Panc1 (cell line): ENCODE data around the gene COQ10A. TPM values are rescaled to one million over a fixed set of nuclear protein-coding genes. Genes with fewer than 3 reads are reported as not detected.

Experiments
- ATAC-seq: fragments of 200-7000 bp; cut with Tn5 transposase; 2 replicates; pipeline ENCODE4 v1.9.1; 2020; ENCODE audit warnings: mild to moderate bottlenecking, moderate library complexity
- BruUV-seq: library from RNA; stranded (reverse); fragments of 400-500 nt; replicated peaks from 2 replicates; lab custom pipeline; 2021; lab: Mats Ljungman, UMichigan
- CTCF ChIA-PET: fragments of 300-600 bp; sonication (Branson Sonifier 250); formaldehyde crosslinking; loops from one replicate; lab custom pipeline; 2022; ENCODE audit warnings: antibody characterized with exemption; lab: Charles Lee
- POLR2A ChIA-PET: fragments of 300-600 bp; sonication (Branson Sonifier 250); formaldehyde crosslinking; loops from one replicate; lab custom pipeline; 2022; ENCODE audit warnings: antibody characterized with exemption; lab: Charles Lee
- DNase-seq: peaks from one replicate; pipeline ENCODE4 v3.0.0-alpha.2; 2010; ENCODE audit warnings: low read depth, low spot score
- H3K27ac ChIP-seq: 2 replicates; pipeline ENCODE4 v1.5.1; 2011; ENCODE audit warnings: mild to moderate bottlenecking, low read length, inconsistent platforms
- H3K27me3 ChIP-seq: fragments of 200-500 bp; sonication (Bioruptor generic); 2 replicates; pipeline ENCODE4 v1.6.0; 2014; ENCODE audit warnings: low read length, inconsistent platforms; ENCODE audit not compliant: control insufficient read depth, insufficient read depth
- H3K36me3 ChIP-seq: fragments of 200-500 bp; sonication (Bioruptor generic); 2 replicates; pipeline ENCODE4 v1.5.1; 2014; ENCODE audit warnings: inconsistent platforms, mild to moderate bottlenecking, low read length, moderate library complexity; ENCODE audit not compliant: control insufficient read depth, insufficient read depth
- H3K4me1 ChIP-seq: 2 replicates; pipeline ENCODE4 v1.5.1; 2011; ENCODE audit warnings: inconsistent platforms, mild to moderate bottlenecking, low read length, moderate library complexity; ENCODE audit not compliant: control insufficient read depth, insufficient read depth
- H3K4me3 ChIP-seq, 2 experiments: 2 replicates each; pipeline ENCODE4 v1.5.1; 2011 to 2012; ENCODE audit warnings: low read depth in 2 of 2, low read length in 2 of 2, mild to moderate bottlenecking in 2 of 2, inconsistent platforms in 1 of 2, moderate library complexity in 1 of 2
- H3K9me3 ChIP-seq: fragments of 200-500 bp; sonication (Bioruptor generic); 2 replicates; pipeline ENCODE4 v1.5.1; 2014; ENCODE audit warnings: low read depth, mild to moderate bottlenecking, inconsistent platforms, low read length, moderate library complexity; ENCODE audit not compliant: control insufficient read depth, insufficient read depth
- POLR2AphosphoS5 ChIP-seq: IDR thresholded peaks from 2 replicates; pipeline ENCODE4 v1.6.1; 2012; ENCODE audit warnings: mild to moderate bottlenecking, low read depth, low read length, moderate library complexity
- SIN3A ChIP-seq: IDR thresholded peaks from 2 replicates; pipeline ENCODE4 v1.6.1; 2012; ENCODE audit warnings: low read depth, mild to moderate bottlenecking, low read length, moderate library complexity, borderline replicate concordance; ENCODE audit not compliant: insufficient read depth
- TCF7L2 ChIP-seq: IDR thresholded peaks from 2 replicates; pipeline ENCODE4 v1.6.1; 2011; ENCODE audit warnings: mild to moderate bottlenecking, low read depth, low read length, inconsistent platforms
- in situ Hi-C: cut with HindIII; loops from 2 replicates; pipeline ENCODE4 v1.10.0; 2016; ENCODE audit warnings: low sequenced_read_pairs, low pct_unique_long_range_greater_than_20kb
- intact Hi-C: fragments of 100-400 bp; cut with micrococcal nuclease; formaldehyde crosslinking; loops from one replicate; pipeline ENCODE4 v1.10.0; 2022; ENCODE audit not compliant: unreplicated experiment
- total RNA-seq: library from RNA; stranded (reverse); gene quantifications from one replicate; pipeline ENCODE4 v1.2.1, GENCODE V29; 2021; ENCODE audit not compliant: unreplicated experiment
- TF ChIP-seq, protein P1 (sequence below), 2 experiments: IDR thresholded peaks; 2 replicates each; pipeline ENCODE4 v1.6.1; 2011 to 2012; ENCODE audit warnings: low read depth in 2 of 2, control low read depth in 1 of 2, low read length in 1 of 2, mild to moderate bottlenecking in 1 of 2, moderate library complexity in 1 of 2; ENCODE audit not compliant: insufficient read depth in 1 of 2
- TF ChIP-seq, protein P2 (sequence below): fragments of 450-650 bp; IDR thresholded peaks from 2 replicates; pipeline ENCODE4 v1.5.1; 2017; ENCODE audit warnings: mild to moderate bottlenecking

Gene COQ10A
- total RNA-seq, 1 experiment from 2014 or later: 20.0 TPM

DNA sequence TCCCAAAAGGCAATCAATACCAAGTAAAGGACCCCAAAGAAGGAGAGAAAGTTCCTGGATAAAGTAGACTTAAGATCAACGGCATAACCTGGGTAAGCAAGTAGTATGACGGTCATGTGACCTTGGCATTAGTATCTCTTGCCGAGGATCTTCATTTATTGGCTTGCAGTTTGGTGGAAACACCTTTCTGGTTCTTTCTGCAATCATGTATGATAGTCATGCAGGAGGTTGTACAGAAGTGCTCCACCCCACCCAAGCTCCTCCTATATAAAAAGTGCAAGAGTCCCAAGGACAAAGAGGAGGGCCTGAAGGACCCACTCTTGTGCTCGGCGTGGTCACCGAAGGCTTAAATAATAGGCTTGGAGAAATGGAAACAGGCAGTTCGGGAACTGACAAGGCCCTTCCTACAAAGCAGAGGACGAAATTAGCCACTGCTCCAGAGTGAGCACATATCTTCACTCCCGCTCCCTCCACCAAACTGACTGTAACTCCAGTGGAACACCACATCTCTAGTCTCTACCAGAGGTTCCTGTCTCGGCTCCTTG is 32.6 kb downstream of the COQ10A start:
- Histone ChIP-seq H3K4me1 (peaks cover 7% of the 10 kb centered on the region), H3K36me3 (peaks cover 6% of the 10 kb centered on the region), H3K4me3 (peak overlapping the region; percentile 64 to 92), H3K27ac (peak overlapping the region; percentile 98), H3K27me3 (no peaks in the 10 kb centered on the region), H3K9me3 (no peaks in the 10 kb centered on the region)
- ATAC-seq (no peak), DNase-seq (no peak)
- ChIA-PET POLR2A (no interaction called here), CTCF (interaction anchor here (1.0 kb wide), 1 partner anchor 110 kb away, joined by 3 read pairs; the partner anchor contains the start of gene SMARCC2)
- intact Hi-C loops (no loop called here), in situ Hi-C loops (no loop called here)
- no TSS peak for BruUV-seq
- TF ChIP-seq, protein P1, sequence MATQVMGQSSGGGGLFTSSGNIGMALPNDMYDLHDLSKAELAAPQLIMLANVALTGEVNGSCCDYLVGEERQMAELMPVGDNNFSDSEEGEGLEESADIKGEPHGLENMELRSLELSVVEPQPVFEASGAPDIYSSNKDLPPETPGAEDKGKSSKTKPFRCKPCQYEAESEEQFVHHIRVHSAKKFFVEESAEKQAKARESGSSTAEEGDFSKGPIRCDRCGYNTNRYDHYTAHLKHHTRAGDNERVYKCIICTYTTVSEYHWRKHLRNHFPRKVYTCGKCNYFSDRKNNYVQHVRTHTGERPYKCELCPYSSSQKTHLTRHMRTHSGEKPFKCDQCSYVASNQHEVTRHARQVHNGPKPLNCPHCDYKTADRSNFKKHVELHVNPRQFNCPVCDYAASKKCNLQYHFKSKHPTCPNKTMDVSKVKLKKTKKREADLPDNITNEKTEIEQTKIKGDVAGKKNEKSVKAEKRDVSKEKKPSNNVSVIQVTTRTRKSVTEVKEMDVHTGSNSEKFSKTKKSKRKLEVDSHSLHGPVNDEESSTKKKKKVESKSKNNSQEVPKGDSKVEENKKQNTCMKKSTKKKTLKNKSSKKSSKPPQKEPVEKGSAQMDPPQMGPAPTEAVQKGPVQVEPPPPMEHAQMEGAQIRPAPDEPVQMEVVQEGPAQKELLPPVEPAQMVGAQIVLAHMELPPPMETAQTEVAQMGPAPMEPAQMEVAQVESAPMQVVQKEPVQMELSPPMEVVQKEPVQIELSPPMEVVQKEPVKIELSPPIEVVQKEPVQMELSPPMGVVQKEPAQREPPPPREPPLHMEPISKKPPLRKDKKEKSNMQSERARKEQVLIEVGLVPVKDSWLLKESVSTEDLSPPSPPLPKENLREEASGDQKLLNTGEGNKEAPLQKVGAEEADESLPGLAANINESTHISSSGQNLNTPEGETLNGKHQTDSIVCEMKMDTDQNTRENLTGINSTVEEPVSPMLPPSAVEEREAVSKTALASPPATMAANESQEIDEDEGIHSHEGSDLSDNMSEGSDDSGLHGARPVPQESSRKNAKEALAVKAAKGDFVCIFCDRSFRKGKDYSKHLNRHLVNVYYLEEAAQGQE (IDR thresholded peaks at IDR 0.05; ENCODE audit: insufficient read depth in 1 of 2, low read depth in 2 of 2, low read length in 1 of 2): no peak
- TF ChIP-seq, protein P2, sequence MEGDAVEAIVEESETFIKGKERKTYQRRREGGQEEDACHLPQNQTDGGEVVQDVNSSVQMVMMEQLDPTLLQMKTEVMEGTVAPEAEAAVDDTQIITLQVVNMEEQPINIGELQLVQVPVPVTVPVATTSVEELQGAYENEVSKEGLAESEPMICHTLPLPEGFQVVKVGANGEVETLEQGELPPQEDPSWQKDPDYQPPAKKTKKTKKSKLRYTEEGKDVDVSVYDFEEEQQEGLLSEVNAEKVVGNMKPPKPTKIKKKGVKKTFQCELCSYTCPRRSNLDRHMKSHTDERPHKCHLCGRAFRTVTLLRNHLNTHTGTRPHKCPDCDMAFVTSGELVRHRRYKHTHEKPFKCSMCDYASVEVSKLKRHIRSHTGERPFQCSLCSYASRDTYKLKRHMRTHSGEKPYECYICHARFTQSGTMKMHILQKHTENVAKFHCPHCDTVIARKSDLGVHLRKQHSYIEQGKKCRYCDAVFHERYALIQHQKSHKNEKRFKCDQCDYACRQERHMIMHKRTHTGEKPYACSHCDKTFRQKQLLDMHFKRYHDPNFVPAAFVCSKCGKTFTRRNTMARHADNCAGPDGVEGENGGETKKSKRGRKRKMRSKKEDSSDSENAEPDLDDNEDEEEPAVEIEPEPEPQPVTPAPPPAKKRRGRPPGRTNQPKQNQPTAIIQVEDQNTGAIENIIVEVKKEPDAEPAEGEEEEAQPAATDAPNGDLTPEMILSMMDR: no peak
- TF ChIP-seq TCF7L2: no peak
- no peak for TF ChIP-seq POLR2AphosphoS5
- TF ChIP-seq SIN3A: no peak

DNA sequence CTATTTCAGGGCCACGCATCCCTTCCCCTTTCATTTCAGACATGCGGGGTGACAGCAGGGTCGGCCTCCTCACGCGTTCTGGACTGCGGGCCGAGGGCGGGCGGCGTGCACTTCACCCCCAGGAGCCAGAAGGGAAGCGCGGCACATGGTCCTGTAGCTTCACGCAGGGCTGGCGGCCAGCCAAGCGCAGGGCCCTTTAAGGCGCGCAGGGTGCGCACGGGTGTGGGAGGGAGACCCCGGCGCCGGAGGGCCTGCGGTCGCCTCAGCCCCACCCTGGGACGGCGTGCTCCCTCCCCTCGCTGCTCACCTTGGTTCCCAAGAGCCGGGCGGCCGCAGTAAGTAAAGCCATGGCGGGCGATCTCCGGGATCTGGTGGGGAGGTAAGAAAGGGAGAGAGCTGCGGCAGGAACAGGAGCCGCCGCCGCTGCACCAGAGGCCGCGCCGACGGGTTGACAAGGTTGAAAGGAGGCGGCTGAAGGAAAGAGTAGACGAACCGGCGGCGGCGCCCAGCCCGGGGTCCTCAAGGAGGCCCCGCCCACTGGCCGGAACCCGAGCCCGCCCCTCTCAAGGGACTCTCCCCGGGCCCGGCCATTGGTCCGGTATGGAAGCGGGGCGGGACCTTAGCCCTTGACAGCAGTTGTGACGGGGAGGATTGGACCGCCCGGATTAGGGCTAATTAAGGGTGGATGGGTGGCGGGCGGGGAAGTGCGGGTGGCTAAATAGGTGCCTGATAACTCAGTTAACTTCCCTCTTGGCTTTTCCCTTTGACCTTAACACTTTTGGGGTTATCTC is 33.3 kb downstream of the COQ10A start, which contains the start of gene CS:
Gene CS (minus strand): TSS at position 478 of the 791 bp plus-strand sequence. CDS start 129 bp downstream, at position 349.
- ChIA-PET POLR2A (interaction anchor here (0.5 to 0.6 kb wide), 3 partner anchors 7 to 33 kb away, joined by 3 to 7 read pairs (median 5); partner anchors contain the start of gene PAN2), CTCF (no interaction called here)
- intact Hi-C loops: no loop called here
- Histone ChIP-seq H3K4me3 (peak within 1 kb of the TSS; percentile 64 to 92), H3K4me1 (peaks cover 7% of the 10 kb centered on the region), H3K27me3 (no peaks in the 10 kb centered on the region), H3K27ac (peak within 1 kb of the TSS; percentile 98), H3K9me3 (no peaks in the 10 kb centered on the region), H3K36me3 (peaks cover 6% of the 10 kb centered on the region)
- BruUV-seq: no TSS peak
- ATAC-seq (peak; percentile 99), DNase-seq (peak; percentile 80)
- in situ Hi-C loops: no loop called here
- no peak; the same call in 1 of the 2 replicates for TF ChIP-seq TCF7L2
- TF ChIP-seq, protein P1 (IDR thresholded peaks at IDR 0.05; ENCODE audit: insufficient read depth in 1 of 2, low read depth in 2 of 2, low read length in 1 of 2): no peak
- TF ChIP-seq POLR2AphosphoS5: peak; percentile 90
- no peak; the same call in 1 of the 2 replicates for TF ChIP-seq SIN3A
- TF ChIP-seq, protein P2: no peak
